NCI-H146 treated with DMSO at 0.1 percent for 48 hours (cell line): ENCODE measurements around the gene SLC39A10.
"Not testable (repeated sequence)": the region's sequence is repeated elsewhere in the genome, so short reads cannot be mapped to it uniquely, and the experiment has no call there.

Experiments used
- DNase-seq: peaks from one replicate; lab custom pipeline; 2025; ENCODE audit not compliant: unreplicated experiment; lab: John Stamatoyannopoulos, UW

Gene SLC39A10

GRCh38 chr2:195656859-195657633 is at the start of gene SLC39A10:
Gene SLC39A10 (plus strand): TSS chr2:195657226. CDS start chr2:195680043, 22,817 bp downstream.
- peak; percentile 96 for DNase-seq

- no peak for DNase-seq
These were observed 48.1 kb upstream of the SLC39A10 start for GRCh38 chr2:195608768-195609454.

GRCh38 chr2:195610717-195611116 is 46.3 kb upstream of the SLC39A10 start:
- no peak for DNase-seq

GRCh38 chr2:195612611-195613495 is 44.2 kb upstream of the SLC39A10 start:
- no peak for DNase-seq

- no peak for DNase-seq
These were observed 43.1 kb upstream of the SLC39A10 start for GRCh38 chr2:195613922-195614321.

- DNase-seq: no peak
These were observed 37.4 kb upstream of the SLC39A10 start for GRCh38 chr2:195619590-195619989.

GRCh38 chr2:195620501-195620900 is 36.5 kb upstream of the SLC39A10 start:
- no peak for DNase-seq

GRCh38 chr2:195622966-195623365 is 34.1 kb upstream of the SLC39A10 start:
- DNase-seq: no peak

- no peak for DNase-seq
These were observed 30.5 kb upstream of the SLC39A10 start for GRCh38 chr2:195626507-195626906.

GRCh38 chr2:195628666-195629065 is 28.4 kb upstream of the SLC39A10 start:
- no peak for DNase-seq

GRCh38 chr2:195632856-195633572 is 24.0 kb upstream of the SLC39A10 start:
- DNase-seq: no peak

- no peak for DNase-seq
These were observed 23.5 kb upstream of the SLC39A10 start for GRCh38 chr2:195633573-195633870.

- DNase-seq: no peak
These were observed 23.1 kb upstream of the SLC39A10 start for GRCh38 chr2:195633974-195634373.

GRCh38 chr2:195636890-195637289 is 20.1 kb upstream of the SLC39A10 start:
- no peak for DNase-seq

GRCh38 chr2:195638750-195639149 is 18.3 kb upstream of the SLC39A10 start:
- DNase-seq: no peak

- DNase-seq: no peak
These were observed 17.7 kb upstream of the SLC39A10 start for GRCh38 chr2:195639238-195639858.

GRCh38 chr2:195639959-195640358 is 17.1 kb upstream of the SLC39A10 start:
- DNase-seq: no peak

GRCh38 chr2:195642027-195642678 is 14.9 kb upstream of the SLC39A10 start:
- no peak for DNase-seq

- DNase-seq: no peak
These were observed 14.4 kb upstream of the SLC39A10 start for GRCh38 chr2:195642679-195643068.

GRCh38 chr2:195644708-195645107 is 12.3 kb upstream of the SLC39A10 start:
- not testable (repeated sequence) for DNase-seq
